ENCODE results near the gene EPHB1.

- TF ChIP-seq, protein P1, sequence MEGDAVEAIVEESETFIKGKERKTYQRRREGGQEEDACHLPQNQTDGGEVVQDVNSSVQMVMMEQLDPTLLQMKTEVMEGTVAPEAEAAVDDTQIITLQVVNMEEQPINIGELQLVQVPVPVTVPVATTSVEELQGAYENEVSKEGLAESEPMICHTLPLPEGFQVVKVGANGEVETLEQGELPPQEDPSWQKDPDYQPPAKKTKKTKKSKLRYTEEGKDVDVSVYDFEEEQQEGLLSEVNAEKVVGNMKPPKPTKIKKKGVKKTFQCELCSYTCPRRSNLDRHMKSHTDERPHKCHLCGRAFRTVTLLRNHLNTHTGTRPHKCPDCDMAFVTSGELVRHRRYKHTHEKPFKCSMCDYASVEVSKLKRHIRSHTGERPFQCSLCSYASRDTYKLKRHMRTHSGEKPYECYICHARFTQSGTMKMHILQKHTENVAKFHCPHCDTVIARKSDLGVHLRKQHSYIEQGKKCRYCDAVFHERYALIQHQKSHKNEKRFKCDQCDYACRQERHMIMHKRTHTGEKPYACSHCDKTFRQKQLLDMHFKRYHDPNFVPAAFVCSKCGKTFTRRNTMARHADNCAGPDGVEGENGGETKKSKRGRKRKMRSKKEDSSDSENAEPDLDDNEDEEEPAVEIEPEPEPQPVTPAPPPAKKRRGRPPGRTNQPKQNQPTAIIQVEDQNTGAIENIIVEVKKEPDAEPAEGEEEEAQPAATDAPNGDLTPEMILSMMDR (IDR thresholded peaks at IDR 0.05): no peak
- no peak for TF ChIP-seq POLR2A (IDR thresholded peaks at IDR 0.05)
Measured at GRCh38 chr3:134894533-134894932, 99.5 kb downstream of the EPHB1 start.
